HG03097 (cell line): ENCODE measurements around the gene TPM2.

ENCODE experiments used
- ATAC-seq: cut with Tn5 transposase; IDR thresholded peaks from one replicate; pipeline ENCODE4 v1.9.1; 2021; ENCODE audit not compliant: unreplicated experiment, low FRiP score

Gene TPM2

DNA sequence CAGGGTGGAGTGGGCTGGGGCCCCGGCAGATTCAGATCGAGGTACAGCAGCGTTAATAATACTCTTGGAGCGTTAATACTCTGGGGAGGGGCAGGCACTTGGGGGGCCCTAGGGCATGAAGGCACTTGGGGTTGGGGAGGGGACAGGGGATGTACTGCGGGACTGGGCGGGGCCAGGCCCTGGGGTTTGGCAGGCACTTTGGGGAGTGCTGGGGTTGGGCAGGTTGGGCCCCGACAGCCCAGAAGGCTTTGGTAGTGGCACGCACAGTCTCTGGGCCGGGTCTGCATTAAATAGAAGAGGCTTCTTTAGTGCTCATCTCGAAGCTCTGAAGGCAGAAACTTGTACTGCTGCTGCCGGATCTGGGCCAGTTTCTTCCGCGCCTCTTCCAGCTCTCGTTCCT, 7.8 kb upstream of the TPM2 start:
- ATAC-seq, result no peak

DNA sequence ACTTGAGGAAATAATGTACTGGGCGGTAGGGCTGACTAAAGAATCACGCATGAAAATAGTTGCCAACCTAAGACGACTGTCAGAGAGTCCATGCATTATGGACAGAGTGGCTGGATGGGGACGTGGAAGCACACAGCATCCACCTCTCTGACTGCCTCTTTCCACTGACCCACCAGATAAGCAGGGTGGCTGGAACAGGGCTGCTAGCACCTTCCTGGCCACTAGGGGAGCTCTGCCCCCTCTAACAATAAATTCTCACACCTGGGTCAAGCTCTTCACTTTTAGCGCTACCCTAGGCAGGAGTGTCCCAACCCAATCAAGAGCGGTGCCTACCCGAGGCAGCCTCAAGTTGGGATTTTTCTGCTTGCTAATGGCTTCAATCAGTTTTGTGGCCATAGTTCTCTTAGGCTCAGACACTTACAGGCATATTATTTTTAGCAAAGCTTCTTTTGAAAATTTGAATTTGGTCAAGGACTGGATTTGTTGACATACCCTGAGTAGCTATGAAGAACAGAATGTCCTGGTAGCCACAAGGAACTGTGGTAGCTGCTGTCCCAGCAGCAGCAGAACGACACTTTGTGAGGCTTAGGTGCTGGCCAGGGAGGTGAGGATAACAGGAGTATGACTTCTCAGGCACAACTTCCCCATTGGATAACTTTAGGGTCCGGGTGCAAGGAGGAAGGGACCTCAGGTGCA, 6.9 kb upstream of the TPM2 start:
- peak; percentile 52 for ATAC-seq

DNA sequence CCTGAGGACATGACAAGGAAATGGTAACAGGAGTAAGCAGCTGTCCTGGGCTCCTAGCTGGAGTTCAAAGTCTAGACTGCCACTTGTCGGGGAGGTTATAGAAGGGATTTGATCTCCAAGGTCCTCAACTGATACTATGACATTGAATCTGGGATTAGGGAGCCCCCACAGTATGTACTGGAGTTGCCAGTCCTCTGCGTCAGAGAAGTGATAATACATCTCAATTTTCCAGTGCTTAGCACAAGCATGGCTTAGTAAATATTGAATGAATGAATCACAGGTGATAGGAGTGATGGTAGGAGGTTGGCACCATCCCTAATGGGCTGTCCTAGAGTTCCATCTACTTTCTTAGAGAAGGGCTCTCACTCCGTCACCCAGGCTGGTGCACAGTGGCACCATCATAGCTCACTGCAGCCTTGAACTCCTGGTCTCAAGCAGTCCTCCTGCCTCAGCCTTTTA, 6.2 kb upstream of the TPM2 start:
- no peak for ATAC-seq

DNA sequence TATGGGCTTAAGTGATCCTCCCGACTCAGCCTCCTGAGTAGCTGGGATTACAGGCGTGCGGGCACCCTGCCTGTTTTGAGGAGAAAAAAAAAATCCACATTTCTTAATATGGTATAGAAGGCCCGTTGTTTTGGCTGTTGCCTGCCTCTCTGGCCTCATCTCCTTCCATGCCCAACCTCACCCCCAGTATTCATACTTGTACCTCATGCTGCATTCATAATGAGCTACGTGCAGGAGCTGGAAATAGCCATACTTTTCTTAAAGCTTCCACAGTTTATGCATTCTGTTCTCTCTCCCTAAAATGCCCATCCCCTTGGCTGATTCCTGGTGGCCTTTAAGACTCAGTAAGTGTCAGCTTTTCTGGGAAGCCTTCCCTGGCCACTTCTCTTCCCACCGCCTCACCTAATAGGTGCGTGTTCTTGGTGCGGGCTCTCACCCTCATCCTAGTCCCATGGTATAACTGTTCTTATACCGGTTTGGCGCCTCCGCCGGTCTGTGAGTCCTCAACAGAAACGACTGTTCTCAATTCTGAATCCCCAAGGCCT, 2.1 kb upstream of the TPM2 start:
- ATAC-seq, result no peak

DNA sequence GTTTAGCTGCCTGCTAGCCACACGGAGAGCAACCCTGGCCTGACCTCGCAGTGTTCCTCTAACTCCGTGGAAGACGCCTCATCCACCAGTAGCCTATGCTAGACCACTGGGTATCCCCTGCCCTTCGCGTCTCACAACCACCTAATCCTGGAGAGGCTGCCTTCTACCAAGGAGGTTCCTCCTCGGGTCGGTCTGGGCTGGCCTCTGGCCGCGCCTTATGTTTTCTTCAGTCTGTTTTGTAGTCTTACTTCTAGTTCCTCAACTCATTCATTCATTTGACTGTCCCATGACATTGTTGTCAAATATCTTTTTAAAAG, 1.6 kb upstream of the TPM2 start:
- no peak for ATAC-seq

DNA sequence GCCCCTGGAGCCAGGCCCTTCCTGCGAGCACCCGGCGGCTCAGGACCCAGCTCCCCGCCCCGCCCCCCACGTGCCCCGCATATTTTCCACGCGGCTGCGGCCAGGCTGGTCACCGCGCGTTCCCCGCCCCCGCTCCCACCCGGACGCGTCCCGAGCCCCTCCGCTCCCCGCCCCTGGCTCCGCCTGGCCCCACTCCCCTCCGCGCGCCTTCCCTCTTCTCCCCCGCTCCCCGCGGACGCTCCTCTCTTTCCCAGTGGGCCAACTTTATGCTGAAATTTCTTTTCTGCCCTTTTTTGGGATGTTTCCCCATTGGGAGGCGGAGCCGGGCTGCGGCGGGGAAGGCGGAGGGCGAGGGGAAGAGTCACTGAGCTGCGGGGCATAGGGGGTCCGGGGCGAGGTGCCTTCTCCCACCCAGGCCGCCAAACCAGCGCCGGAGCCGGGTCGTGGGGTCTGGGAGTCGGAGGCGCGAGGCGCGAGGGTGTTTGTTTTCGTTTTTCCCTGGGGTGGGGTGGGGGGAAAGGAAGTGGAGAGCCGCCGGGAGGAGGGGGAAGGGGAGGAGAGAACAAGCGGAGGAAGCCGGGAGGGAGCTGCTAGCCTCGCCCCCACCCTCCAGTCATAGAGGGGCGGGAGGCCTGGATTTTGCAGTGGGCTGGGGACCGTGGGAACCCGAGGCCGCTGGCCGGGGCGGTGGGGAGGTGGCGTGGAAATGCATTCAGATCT, 1.0 kb upstream of the TPM2 start:
- ATAC-seq, result no peak

DNA sequence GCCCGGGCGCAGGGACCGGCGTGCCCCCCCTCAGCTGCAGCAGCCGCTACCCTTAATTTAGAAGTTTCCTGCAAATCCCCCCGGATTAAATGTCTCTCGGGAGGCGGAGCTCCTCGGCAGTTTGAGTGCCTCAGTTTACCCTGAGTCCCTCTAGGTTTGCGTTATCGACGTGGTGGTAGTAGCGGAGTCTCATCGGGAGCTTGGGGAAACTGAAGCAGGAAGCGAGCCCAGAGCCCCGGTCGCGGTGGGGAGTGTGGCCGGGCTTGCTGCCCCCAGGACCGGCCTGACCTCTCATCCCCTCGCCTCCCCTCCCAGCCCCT, 529 bp upstream of the TPM2 start:
- no peak for ATAC-seq

DNA sequence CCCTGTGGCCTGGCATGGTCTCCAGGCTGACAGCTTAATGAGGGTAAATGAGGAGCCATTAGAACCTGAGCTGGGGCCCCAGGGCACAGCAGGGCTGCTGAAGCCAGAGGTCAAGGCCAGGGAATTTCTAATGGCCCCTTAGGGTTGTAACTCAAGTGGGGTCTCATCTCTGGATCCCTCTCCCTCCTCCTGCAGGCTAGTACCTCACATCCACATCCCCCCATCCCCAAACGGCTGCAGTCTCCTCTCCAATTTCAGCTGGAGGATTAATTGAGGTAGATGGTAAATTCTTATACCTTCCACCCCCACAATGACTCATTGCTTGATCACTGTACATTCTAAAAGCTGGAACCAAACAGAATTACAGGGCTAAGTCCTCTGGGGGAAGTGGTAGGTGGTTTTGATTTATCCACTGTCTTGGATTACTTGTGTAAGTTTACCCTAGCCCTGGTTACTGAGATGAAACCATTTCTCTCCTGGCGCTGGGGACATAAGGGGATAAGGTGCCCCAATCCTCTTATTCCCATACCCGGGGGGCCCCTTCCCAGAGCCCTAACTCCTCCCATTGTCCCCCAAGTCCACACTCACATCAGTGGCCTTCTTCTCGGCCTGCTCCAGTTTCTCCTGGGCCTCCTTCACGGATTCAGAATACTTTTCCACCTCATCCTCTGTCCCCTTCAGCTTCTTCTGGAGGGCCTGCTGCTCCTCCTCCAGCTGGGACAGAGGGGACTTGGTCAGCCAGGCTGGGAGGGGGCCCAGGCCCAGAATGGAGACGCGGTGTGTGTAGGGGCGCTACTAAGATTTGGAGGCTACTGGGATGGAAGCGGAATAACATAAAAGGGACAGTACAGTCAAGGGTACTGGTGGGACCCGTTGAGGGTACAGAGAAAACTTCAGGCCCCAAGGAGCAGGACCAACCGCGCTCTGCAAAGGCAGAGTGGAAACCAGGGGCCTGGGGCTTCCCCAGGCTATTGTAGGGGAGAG, 875 bp downstream of the TPM2 start:
- ATAC-seq, result no peak

DNA sequence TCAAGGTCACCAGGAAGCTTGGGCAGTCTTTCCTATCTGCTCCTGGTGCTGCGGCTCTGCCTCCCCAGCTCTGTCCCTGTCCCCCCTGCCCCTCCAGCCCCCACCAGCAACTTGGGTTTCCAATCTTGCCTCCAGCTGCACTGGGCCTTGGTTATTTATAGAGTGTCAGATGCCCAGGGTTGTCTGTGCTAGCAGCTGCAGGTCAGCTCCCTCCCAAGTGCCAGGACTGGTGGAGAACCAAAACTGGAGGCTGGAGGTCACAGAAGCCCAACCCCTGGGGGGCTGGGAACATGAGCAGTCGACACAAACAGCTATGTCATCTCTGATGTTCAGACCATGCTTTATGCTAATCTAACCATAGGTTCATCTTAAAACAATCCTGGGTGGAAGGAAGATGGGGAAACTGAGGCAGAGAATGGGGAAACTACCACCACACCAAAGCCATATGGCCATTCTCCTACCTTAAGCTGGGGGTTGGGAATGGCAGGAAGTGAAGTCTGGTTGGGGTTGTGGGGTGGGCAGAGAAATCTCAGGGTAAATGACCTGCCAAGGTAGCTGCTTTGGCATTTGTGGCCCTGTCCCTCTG, 1.7 kb downstream of the TPM2 start:
- ATAC-seq, result no peak

DNA sequence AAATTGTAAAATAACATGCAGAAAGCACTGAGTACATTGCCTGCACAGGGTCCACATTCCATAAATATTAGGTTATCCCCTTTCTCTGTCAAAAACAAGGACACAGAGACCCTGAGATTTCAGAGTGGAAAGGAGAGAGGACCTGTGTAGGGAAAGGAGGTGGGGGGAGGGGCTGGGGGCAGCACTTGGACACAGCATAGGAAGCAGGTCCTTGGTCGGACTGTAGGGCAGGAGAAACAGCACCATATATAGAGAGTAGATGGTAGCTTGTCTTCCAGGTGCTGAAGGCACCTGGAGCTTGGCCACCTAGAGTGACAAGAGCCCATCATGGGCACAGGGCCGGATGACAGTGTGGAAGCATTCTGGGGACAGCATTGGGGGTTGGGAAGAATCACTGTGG, 2.4 kb downstream of the TPM2 start:
- no peak for ATAC-seq

DNA sequence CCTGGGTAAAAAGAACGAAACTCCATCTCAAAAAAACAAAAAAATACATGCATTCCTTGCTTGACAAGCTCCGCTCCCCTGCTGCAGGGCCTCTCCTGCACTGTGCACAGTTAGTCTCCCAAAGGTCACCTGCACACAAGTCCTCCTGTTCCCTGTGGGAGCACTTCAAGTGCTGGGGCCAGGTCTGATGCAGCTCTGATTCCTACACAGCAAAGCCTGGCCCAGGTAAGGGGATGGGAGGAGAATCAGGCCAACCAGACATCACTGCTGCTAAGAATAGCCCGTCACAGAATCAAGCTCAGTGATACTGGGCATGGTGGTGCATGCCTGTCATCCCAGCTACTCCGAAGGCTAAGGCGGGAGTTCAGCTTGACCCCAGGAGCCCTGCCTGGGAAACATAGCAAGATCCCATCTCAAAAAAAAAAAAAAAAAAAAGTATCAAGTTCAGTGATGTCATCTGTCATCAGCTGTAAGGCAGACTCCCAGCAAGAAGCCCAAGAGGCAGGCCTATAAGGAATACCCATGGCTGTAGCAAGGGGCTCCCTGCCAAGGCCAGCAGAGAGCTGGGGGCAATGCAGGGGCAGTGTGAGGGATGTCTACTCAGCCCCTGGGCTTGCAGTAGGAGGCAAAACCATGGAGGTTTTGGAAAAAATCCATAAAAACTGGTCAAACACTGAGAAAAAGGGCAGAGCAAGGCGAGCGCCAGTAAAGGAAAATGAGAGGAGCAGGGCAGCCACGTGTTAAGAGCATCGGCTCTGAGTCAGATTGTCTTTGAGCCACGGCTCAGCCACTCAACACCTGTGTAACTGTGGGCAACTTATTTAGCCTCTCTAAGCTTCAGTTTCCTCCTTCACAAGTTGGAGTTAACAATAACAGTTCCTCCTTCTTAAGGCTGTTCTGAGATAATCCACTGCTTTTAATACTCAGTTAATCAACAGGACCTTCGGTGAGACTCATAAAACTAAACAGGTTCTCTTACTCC, 3.2 kb downstream of the TPM2 start:
- ATAC-seq, result no peak

DNA sequence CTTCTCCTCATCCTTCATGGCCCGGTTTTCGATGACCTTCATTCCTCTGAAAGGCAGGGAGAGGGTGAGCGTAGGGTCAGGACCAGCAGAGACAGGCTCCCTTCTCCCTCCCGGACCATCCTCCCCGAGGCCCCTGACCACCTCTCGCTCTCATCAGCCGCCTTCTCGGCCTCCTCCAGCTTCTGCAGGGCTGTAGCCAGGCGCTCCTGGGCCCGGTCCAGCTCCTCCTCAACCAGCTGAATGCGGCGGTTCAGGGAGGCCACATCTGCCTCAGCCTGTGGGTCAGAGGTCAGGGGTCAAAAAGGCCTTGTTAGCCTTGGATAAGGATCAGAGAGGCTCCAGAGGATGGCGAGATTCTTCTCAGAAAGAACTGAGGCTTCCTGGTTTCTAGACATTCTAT, 4.2 kb downstream of the TPM2 start:
- ATAC-seq, result no peak

DNA sequence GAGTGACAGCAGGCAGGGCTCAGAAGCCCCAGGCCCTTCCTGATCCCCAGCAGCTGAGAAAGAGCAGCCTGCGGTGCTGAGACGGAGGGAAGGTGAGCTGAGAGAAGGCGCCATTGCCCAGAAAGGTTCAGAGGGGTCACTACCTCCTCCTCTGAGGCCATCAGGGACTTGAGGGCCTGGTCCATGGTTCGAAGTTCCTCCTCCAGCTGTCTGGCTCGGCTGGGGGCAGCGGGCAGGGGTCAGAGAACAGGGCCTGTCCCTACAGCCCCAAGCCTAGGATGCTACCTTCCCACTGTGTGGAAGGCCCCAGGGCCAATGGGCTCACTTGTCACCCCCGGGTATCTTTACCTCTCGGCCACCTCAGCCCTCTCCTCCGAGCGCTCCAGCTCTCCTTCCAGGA, 4.8 kb downstream of the TPM2 start:
- no peak for ATAC-seq

DNA sequence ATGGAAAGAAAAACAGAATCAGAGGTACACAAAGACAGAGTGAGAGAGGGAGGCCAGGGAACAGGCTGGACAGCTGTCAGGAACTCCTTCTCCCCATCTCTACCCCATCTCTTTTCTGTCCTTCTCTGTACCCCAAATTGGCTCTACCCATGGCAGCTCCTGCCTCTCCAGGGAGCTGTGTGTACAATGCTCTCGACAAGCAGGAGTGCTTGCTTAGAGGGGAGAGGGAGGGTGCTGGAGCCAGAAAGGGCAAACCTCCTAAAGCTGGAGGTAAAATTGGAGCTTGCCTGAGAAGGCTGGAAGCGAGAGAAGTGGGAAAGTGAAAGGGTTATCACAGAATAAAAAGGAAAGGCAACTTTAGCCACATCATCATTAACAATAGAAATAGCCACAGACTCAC, 6.4 kb downstream of the TPM2 start:
- ATAC-seq, result no peak

DNA sequence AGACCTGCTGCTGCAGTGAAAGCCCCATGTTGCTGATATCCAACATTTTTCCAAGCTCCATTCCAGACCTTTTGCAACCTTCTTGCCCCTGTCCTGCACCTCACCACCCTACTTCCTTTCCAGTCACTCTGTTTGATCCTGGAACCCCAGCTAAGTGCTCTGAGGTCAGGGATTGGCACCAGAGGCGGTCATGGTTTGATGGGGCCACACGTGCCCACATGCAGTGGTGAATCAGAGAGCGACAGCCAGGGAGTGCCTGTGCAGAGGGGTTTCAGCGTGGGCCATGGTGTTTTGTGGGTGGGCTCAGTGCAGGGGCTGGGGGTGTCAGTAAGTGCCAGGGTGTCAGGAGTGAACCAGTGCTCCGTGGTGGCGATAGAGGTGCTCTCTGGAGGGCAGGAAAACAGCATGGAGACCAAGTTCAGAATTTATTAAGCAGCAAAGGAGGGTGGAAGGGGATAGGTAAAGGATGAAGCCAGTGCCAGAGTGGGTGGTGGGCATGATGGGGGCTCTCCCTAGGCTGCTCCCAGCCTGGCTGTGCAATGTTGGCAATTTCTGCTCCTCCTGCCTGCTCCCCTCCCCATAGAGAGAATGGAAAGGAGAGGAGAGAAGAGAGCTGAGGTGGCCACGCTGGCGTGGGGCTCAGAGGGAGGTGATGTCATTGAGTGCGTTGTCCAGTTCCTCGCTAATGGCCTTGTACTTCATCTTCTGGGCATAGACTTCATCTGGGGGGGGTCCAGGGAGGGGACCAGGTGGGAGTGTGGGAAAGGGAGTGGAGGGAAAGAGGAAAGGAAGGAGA, 7.0 kb downstream of the TPM2 start:
- no peak for ATAC-seq

DNA sequence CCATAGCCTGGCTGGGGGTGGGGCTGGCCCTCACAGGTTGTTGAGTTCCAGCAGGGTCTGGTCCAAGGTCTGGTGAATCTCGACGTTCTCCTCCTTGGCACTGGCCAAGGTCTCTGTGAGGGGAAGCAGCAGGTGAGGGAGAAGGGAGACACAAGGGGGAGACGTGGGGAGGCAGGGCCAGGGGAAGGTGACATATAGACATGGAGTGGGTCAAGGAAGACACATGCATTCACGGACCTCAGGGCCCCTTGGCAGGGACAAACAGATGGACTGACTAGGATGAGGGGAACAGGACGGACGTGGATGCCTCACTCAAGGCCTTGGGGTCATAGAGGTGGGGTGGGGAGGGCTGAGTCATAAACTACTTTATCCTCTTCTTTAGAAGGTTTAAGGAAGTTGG, 7.7 kb downstream of the TPM2 start:
- ATAC-seq, result no peak

DNA sequence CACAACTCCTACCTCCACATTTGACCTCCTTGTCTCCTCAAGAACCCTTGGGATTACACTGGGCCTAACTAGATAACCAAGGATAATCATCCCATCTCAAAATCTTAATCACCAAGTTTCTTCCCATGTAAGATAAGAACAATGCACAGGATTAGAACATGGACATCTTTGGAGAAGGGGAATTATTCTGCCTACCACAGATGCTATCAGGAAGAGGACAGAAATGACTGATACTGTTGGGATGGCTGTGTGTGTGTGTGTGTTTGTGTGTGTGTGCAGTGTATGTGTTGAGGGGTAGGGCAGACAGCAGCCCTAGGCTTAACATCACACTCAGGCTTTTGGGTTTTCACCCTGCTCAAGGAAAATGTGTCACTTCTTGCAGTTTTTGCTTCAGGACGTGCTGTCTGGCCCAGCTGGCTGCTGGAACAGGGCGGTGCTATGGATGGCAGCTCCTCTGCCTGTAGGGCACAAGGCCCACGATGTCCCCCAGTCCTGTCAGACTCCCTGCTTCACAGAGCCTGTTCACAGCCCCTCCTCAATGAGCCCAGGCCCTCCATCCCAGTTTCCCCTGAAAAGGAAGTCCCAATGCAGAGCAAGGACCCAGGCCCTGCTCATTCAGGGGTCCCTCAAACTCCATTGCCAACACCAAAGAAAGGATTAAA, 8.3 kb downstream of the TPM2 start:
- no peak for ATAC-seq

DNA sequence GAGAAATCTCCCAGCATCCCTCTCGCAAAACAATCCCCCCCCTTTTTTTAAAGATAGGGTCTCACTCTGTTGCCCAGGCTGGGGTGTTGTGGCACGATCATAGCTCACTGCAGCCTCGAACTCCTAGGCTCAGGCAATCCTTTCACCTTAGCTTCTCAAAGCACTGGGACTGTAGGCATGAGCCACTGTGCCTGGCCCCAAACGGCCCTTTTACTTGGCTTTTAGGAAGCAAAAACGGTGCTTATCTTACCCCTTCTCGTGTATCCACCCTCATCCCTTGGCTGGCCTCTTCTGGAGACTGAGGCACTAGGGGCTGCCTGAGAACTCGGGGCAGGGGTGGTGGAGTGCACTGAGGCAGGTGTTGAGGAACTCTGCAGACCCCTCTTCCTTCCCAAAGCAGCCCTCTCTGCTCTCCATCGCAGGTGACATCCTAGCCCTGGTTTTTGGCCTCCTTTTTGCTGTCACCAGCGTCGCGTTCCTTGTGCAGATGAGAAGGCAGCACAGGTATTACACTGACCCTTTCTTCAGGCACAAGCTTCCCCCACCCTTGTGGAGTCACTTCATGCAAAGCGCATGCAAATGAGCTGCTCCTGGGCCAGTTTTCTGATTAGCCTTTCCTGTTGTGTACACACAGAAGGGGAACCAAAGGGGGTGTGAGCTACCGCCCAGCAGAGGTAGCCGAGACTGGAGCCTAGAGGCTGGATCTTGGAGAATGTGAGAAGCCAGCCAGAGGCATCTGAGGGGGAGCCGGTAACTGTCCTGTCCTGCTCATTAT, 9.2 kb downstream of the TPM2 start:
- no peak for ATAC-seq
